ENCODE results near the gene KRTAP10-6.
"Not testable (repeated sequence)": the region's sequence is repeated elsewhere in the genome, so short reads cannot be mapped to it uniquely, and the experiment has no call there.

The KRTAP10-6 gene, protein sequence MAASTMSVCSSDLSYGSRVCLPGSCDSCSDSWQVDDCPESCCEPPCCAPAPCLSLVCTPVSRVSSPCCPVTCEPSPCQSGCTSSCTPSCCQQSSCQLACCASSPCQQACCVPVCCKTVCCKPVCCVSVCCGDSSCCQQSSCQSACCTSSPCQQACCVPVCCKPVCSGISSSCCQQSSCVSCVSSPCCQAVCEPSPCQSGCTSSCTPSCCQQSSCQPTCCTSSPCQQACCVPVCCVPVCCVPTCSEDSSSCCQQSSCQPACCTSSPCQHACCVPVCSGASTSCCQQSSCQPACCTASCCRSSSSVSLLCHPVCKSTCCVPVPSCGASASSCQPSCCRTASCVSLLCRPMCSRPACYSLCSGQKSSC

DNA sequence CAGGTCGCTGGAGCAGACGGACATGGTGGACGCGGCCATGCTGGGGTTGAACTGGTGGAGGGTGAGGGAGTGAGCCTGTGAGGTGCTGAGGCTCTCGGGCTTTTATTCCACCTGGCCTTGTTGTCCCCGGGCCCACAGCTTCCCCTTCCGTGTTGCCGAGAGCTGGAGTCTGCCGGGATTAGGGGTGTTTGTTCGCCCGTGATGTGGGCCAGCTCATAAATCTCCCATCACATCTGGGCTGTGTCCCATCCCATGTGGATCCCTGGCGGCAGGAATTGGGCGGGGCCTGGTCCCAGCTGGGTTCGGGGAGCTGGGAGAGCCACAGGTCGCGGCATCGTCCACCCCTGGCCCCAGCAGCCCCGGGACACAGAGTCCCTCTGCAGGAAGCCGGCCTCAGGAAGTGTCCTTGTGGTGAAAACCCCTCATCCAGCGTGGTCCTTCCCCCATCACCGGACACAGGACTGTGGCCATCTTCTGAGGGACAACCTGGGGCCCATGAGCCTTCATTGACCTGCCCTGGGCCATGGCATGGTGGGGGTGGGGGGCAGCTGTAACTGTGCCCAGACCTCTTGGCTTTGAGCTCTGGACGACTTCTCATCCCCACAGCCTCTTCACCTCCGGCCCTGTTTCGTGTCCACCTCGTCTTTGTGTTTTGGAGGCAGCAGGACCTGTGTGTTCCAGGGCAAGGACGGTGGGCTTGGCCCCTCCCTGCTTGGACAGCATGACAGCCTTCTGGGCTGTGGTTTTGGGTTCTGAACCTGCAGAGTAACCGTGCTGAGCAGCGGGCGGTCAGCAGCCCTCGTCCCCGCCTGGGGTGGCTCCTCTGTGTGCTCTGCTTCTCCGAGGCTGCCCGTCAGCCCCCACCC, at the start of gene KRTAP10-6:
Gene KRTAP10-6 (minus strand): TSS at position 60 of the 866 bp plus-strand sequence. CDS start 21 bp downstream, at position 39.
- no peak for DNase-seq

- no peak for DNase-seq
Measured at GRCh38 chr21:44640761-44641160, 48.5 kb upstream of the KRTAP10-6 start.

DNA sequence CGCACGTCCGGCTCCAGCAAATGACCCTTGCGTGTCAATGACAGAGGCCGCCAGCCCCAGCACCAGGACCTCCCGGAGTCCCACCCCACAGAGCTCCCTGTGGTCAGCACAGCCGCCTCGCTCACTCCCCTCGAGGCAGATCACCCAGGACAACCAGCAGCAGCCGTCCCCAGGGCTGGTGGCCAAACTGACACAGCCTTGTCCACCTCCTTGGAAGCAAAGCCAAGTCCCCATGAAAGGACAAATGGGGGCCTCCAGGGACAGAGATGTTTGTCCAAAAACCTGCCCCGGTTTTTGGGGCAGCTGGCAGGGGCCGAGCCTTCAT, 47.0 kb upstream of the KRTAP10-6 start:
- no peak for DNase-seq

- not testable (repeated sequence) for DNase-seq
Measured at GRCh38 chr21:44638506-44639330, 46.4 kb upstream of the KRTAP10-6 start.

GRCh38 chr21:44637851-44638348, 45.6 kb upstream of the KRTAP10-6 start:
- not testable (repeated sequence) for DNase-seq

- no peak for DNase-seq
Measured at GRCh38 chr21:44637018-44637850, 44.9 kb upstream of the KRTAP10-6 start, which contains the start of gene KRTAP10-10. TSS of gene KRTAP10-10 (plus strand) at chr21:44637356. CDS start at chr21:44637418, 62 bp downstream.

DNA sequence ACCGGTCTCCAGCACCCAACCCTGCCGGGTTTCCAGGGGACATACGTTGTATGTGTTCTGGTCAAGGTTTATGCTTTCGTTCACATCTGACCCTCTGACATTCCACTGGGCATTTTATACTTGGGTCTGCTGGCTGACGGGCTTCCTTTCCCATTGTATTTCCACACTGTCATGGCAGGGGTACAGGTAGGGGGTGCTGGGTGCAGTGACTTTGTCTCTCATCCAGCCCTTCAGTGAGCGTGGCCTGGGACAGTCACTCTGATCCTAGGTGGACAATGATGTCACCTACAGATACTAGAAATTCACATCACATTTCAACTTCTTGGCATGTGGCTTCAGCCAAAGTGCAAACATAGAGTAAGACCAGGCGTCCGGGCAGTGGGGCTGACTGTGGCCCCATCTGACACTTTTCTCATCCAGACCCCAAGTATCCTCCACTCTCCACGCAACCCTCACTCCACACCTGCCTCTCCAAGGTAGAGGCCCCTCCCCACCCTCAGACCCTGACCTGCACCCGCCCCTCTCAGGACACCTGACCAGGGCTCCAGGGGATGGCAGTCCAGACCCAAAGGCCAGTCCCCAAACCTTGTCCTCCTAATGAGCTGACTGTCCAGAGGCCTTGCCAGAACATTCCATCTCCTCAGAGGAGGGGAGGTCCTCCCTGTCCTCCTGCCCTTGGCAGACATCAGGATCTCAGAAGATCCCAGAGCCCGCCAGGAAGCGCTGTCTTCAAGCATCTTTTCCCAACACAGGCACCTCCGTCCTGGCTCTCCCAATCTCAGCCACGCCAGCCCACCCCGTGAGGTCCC, 44.1 kb upstream of the KRTAP10-6 start:
- DNase-seq, result no peak

- no peak for DNase-seq
Measured at GRCh38 chr21:44632067-44632466, 39.8 kb upstream of the KRTAP10-6 start.

DNA sequence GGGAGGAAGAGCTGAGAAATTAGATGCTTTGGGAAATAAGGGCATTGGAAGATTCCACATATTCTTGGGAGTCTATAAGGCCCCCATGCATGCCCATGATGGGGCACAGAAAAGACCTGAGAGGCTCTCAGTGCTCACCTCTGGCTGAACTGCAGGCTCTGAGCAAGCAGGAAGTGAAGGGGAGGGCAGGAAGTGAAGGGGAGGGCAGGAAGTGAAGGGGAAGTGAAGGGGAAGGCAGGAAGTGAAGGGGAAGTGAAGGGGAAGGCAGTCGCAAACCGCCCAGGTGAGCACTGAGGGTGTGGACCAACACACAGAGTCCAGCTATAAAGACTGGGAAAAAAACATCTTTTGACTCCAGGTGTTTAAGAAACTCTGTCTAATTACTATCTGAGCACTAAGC, 38.1 kb upstream of the KRTAP10-6 start:
- DNase-seq, result no peak

DNA sequence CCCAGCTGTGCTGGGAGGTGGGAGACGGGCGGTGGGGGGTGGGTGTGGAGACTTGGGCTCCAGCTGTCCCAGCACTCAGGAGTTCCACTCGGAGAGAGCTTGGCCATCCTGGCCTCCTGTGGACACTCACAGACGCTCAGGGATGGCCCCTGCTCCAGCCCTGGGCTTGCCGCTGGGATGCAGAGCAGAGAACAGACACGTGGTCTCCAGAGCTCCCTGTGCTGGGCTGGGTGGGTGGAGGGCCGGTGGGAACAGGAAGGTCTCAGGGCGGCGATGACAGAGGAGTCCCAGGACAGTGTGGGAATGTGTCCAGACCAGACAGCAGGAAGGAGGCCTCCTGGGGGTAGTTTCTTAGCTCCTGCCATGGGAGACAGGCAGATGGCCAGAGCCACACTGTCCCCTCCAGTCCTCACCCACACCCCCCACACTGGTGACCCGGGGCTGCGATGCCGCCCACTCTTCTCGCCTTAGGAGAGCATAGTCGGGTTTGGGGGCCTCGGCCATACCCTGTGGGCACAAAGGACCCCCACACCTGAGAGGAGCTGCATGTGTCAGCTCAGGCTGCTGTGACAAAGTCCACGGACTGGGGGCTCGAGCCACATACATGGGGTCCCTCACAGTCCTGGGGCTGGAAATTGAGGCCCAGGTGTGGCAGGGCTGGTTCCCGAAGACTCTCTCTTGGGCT, 36.5 kb upstream of the KRTAP10-6 start:
- no peak for DNase-seq

- not testable (repeated sequence) for DNase-seq
Measured at GRCh38 chr21:44627831-44628233, 35.5 kb upstream of the KRTAP10-6 start.

GRCh38 chr21:44627181-44627822, 35.0 kb upstream of the KRTAP10-6 start:
- DNase-seq, result not testable (repeated sequence)

DNA sequence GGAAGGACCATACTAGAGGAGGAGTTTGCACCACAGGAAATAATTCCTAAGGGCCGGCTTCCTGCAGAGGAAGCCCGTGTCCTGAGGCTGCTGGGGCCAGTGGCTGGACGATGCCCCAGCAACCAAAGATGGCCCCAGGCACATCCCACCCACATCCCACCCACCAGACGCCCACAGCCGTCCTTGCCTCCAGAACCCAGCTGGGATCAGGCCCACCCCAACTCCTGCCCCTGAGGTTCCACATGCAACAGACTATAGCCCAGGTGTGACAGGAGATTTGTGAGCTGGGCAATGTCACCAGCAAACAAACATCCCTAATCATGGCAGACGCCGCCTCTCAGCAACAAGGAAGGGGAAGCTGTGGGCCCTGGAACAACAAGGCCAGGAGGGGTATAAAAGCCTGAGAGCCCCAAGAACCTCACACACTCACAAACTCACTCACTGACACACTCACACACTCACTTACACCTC, 34.4 kb upstream of the KRTAP10-6 start, which contains the start of gene KRTAP10-9:
Gene KRTAP10-9 (plus strand): TSS at position 421 of the 471 bp plus-strand sequence. CDS start 79 bp downstream, outside the sequence.
- DNase-seq, result no peak

DNA sequence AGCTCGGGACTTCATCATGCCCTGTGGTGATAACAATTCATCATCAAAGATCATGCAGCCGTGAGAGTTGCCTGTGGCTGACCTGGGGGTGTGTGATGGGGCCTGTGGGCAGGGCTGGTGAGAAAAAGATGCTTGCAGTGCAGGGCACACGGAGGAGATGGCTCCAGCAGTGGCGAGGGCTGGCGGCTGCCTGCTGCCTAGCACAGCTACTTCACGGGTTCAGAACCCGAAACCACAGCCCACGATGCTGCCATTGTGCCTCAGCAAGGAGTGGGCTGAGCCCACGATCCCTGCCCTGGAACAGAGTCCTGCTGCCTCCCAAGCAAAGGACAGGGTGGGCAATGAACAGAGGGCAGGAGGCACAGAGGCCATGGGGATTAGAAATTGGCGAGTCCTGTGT, 34.0 kb upstream of the KRTAP10-6 start:
- DNase-seq, result no peak

DNA sequence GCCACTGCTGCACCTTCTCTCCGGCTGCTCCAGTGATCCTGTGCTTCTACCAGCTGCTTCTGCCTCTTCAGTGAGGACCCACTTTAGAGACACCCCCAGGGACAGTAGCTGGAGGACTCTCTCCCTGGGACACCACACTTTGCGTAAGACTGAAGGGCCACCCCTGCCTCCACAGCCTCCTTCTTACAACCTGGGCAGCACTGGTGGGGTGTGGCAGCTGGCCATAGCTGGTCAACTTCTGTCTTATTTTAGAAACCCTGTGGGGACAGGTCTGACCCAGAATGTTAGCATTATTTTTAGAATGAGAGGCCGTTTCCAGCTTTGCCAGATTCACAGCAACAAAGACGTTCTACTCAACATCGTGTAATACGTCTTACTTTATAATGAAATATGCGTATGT, 33.5 kb upstream of the KRTAP10-6 start:
- no peak for DNase-seq

DNA sequence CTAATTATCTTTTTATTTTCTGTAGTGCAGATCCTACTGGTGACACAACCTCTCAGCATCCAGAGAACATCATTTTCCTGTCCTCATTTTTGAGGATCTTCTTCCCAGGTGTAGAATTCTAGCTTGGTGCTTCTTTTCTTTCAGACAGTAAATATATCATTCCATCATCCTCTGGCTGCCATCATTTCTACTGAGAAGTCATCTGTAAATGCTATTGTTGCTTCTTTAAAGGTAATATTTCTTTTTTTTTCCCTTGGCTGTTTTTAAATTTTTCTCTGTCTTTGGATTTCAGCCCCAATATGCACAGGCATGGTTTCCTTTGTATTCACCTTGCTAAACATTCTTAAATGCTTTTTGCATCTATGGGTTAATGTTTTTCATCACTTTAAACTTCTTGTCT, 31.3 kb upstream of the KRTAP10-6 start:
- no peak for DNase-seq

- no peak for DNase-seq
Measured at GRCh38 chr21:44619886-44620285, 27.6 kb upstream of the KRTAP10-6 start.

GRCh38 chr21:44618909-44619308, 26.6 kb upstream of the KRTAP10-6 start:
- no peak for DNase-seq

- DNase-seq, result no peak
Measured at GRCh38 chr21:44618504-44618903, 26.2 kb upstream of the KRTAP10-6 start.
